ENCODE measurements around the gene GIPC2. TPM values are rescaled to one million over a fixed set of nuclear protein-coding genes. Genes with fewer than 3 reads are reported as not detected.

The GIPC2 gene
- total and polyA plus RNA-seq, 2 of the 4 experiments (the other 2 are of a cell fraction), result 0.07 to 0.18 TPM

DNA sequence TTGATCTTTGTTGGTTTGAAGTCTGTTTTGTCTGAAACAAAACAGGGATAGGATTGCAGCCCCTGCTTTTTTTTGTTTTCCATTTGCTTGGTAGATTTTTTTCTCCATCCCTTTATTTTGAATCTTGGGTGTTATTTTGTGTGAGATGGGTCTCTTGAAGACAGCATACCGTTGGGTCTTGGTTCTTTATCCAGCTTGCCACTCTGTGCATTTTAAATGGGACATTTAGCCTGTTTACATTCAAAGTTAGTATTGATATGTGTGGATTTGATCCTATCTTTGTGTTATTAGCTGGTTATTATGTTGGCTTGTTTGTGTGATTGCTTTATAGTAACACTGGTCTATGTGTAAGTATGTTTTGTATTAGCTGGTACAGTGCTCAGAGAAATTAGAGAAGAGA lies 40.9 kb downstream of the GIPC2 start:
- Histone ChIP-seq H4K5ac (ENCODE audit: low read depth, low read length) (no peak overlapping the region), H2BK120ac (ENCODE audit: low read depth, low read length) (no peak overlapping the region), H3K23ac (ENCODE audit: low read depth, low read length) (no peak overlapping the region), H3K27me3 (ENCODE audit: control insufficient read depth, insufficient read depth, low read length) (no peaks in the 10 kb centered on the region), H2AK5ac (ENCODE audit: low read depth, low read length) (no peak overlapping the region), H3K9ac (ENCODE audit: low read depth, low read length) (no peak overlapping the region), H3K9me1 (ENCODE audit: insufficient read depth, low read length) (no peaks in the 10 kb centered on the region), H2AFZ (replicated peaks; ENCODE audit: low read length, poor library complexity) (no peak overlapping the region), H3K4ac (ENCODE audit: low read depth, low read length) (no peak overlapping the region), H3K36me3 (ENCODE audit: control insufficient read depth, insufficient read depth, low read length) (no peaks in the 10 kb centered on the region), H2BK5ac (ENCODE audit: low read depth, low read length, poor library complexity, severe bottlenecking) (no peak overlapping the region), H3K4me1 (ENCODE audit: control insufficient read depth, insufficient read depth, low read length) (no peaks in the 10 kb centered on the region; the same call in 1 of the 2 replicates), H3K4me2 (ENCODE audit: low read depth, low read length) (no peak overlapping the region), H3K18ac (ENCODE audit: low read depth, low read length) (no peak overlapping the region), H4K91ac (ENCODE audit: insufficient read depth, low read depth, low read length) (no peak overlapping the region), H2BK20ac (ENCODE audit: low read depth, low read length) (no peak overlapping the region), H3K14ac (replicated peaks; ENCODE audit: low read depth, low read length) (no peak overlapping the region), H3K4me3 (ENCODE audit: insufficient read depth, low read depth, low read length) (no peak overlapping the region), H4K20me1 (ENCODE audit: insufficient read depth, low read length) (no peaks in the 10 kb centered on the region), H3K79me1 (ENCODE audit: low read depth in 1 of 2, low read length in 2 of 2) (no peaks in the 10 kb centered on the region), H2AK9ac (replicated peaks; ENCODE audit: low read depth, low read length, poor library complexity) (no peak overlapping the region), H3K27ac (ENCODE audit: insufficient read depth, low read length) (no peak overlapping the region), H2BK15ac (ENCODE audit: low read depth, low read length) (no peak overlapping the region), H4K8ac (ENCODE audit: low read depth in 2 of 2, low read length in 2 of 2) (no peak overlapping the region), H3K9me3 (ENCODE audit: control insufficient read depth, insufficient read depth, low read length) (peaks cover 2% of the 10 kb centered on the region; the same call in 1 of the 2 replicates), H3K56ac (ENCODE audit: extremely low read depth, insufficient read depth, low read length) (no peak overlapping the region)
- no TSS peak for BruUV-seq (replicated peaks)
- TF ChIP-seq RFX5 (IDR thresholded peaks at IDR 0.05; ENCODE audit: low read depth, low read length) (no peak), SMC3 (IDR thresholded peaks at IDR 0.05; ENCODE audit: low read depth, low read length) (no peak), MAZ (IDR thresholded peaks at IDR 0.05; ENCODE audit: borderline replicate concordance, low read depth, low read length) (no peak), RAD21 (IDR thresholded peaks at IDR 0.05; ENCODE audit: low read length) (no peak), RCOR1 (IDR thresholded peaks at IDR 0.05; ENCODE audit: insufficient replicate concordance, low read length) (no peak)
- TF ChIP-seq, protein P1, sequence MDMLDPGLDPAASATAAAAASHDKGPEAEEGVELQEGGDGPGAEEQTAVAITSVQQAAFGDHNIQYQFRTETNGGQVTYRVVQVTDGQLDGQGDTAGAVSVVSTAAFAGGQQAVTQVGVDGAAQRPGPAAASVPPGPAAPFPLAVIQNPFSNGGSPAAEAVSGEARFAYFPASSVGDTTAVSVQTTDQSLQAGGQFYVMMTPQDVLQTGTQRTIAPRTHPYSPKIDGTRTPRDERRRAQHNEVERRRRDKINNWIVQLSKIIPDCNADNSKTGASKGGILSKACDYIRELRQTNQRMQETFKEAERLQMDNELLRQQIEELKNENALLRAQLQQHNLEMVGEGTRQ (IDR thresholded peaks at IDR 0.05; ENCODE audit: low read depth, low read length), result no peak
- ATAC-seq (ENCODE audit: low read depth), result no peak
- WGBS, 2 experiments (ENCODE audit: extremely low coverage in 2 of 2, insufficient read length in 1 of 2), result 33% methylated on average over 1 of the region's 1 CpG; no CpG with 5 or more reads in 1 of the 2 experiments
- no peak for DNase-seq
- POLR2A ChIA-PET (ENCODE audit: unreplicated experiment), result no interaction called here
- in situ Hi-C loops (cut with MboI; ENCODE audit: low sequenced_read_pairs), result no loop called here
- CTCF ChIA-PET, result no interaction called here
- intact Hi-C loops (cut with micrococcal nuclease), result no loop called here
- dilution Hi-C loops (cut with HindIII; ENCODE audit: low sequenced_read_pairs, unreplicated experiment), result no loop called here

Data from IMR-90 (cell line).